Heart left ventricle (tissue), 16 donors: Measurements from ENCODE around the gene ELANE. TPM values are rescaled to one million over a fixed set of nuclear protein-coding genes. Genes with fewer than 3 reads are reported as not detected.

Experiments
- ATAC-seq, 4 donors: fragments of 200-7000 bp; cut with Tn5 transposase; one replicate each; pipeline ENCODE4 v1.9.1; 2020 to 2022; ENCODE audit warnings: moderate library complexity in 4 of 4, mild to moderate bottlenecking in 3 of 4, moderate number of reproducible peaks in 1 of 4
- DNase-seq, 5 donors: peaks; one replicate each; pipeline ENCODE4 v3.0.0-alpha.2; 2020
- H3K27ac ChIP-seq, 12 donors: fragments of 200-600 bp; sonication (generic) in 4 of 12; one replicate each; pipeline versions ENCODE4 v1.5.0 to v1.8.0; 2016 to 2022; ENCODE audit warnings: mild to moderate bottlenecking in 2 of 12
- H3K27me3 ChIP-seq, 9 donors: fragments of 200-600 bp; sonication (generic) in 2 of 9; one replicate each; pipeline versions ENCODE4 v1.5.1 to v1.8.0; 2016 to 2022; ENCODE audit warnings: mild to moderate bottlenecking in 3 of 9
- H3K36me3 ChIP-seq, 9 donors: fragments of 200-600 bp; sonication (generic) in 2 of 9; one replicate each; pipeline versions ENCODE4 v1.5.0 to v1.8.0; 2018 to 2022; ENCODE audit warnings: mild to moderate bottlenecking in 2 of 9
- H3K4me1 ChIP-seq, 12 donors: fragments of 200-600 bp; sonication (generic) in 4 of 12; one replicate each; pipeline versions ENCODE4 v1.5.0 to v1.8.0; 2016 to 2022; ENCODE audit warnings: mild to moderate bottlenecking in 3 of 12
- H3K4me3 ChIP-seq, 12 donors: fragments of 200-600 bp; sonication (generic) in 4 of 12; one replicate each; pipeline versions ENCODE4 v1.5.0 to v1.8.0; 2017 to 2022; ENCODE audit warnings: mild to moderate bottlenecking in 9 of 12, moderate library complexity in 4 of 12
- H3K9me3 ChIP-seq, 12 donors: fragments of 200-600 bp; sonication (generic) in 4 of 12; one replicate each; pipeline versions ENCODE4 v1.5.0 to v1.8.0; 2016 to 2022; ENCODE audit warnings: mild to moderate bottlenecking in 1 of 12
- POLR2A ChIP-seq, 2 donors: fragments of 450-650 bp; IDR thresholded peaks; one replicate each; pipeline ENCODE4 v1.6.1; 2017; ENCODE audit warnings: antibody characterized with exemption in 2 of 2, mild to moderate bottlenecking in 2 of 2, moderate library complexity in 2 of 2
- WGBS, 4 donors: extraction: QIAGEN DNeasy Blood & Tissue Kit in 2 of 4; methylation state at CpG; one replicate each; pipeline versions ENCODE4 v1.1.5 to v1.1.7; 2013 to 2018; 5-methylcytosine and 5-hydroxymethylcytosine counted together
- intact Hi-C, 10 donors: fragments of 100-400 bp; cut with DNase I; formaldehyde crosslinking; loops; one replicate each; pipeline versions ENCODE4 v1.11.1 to v1.14.2; 2022
- polyA plus RNA-seq, 2 donors: library from polyadenylated mRNA; stranded (reverse); fragments of 200-250 nt; gene quantifications; one replicate each; pipeline ENCODE4 v1.2.3, GENCODE V29; 2013
- total RNA-seq, 9 donors: library from RNA; depleted of rRNA in 2 of 9; stranded (reverse); fragments of >200 nt in 2 of 9; fragmentation: NEBNext Ultra II Directional in 3 of 9; extraction: Animal tissue kit (Norgen Biotek cat#: 25700) in 3 of 9; gene quantifications; one replicate each; pipeline versions ENCODE4 v1.1.0 to v1.2.4, GENCODE V29; 2016 to 2023
- TF ChIP-seq, protein P1 (sequence below), 12 donors: fragments of 200-600 bp; sonication (generic) in 4 of 12; IDR thresholded peaks; one replicate each; pipeline versions ENCODE4 v1.5.0 to v1.8.0; 2018 to 2022; ENCODE audit warnings: antibody characterized with exemption in 12 of 12, mild to moderate bottlenecking in 5 of 12
- donor health status: ischemic (EF 13 %, LVEDD 7.1; RV severe dilation, severe dysfunction).
- donor health status: healthy with polysubstance abuse.
- donor health status: DM: no; HTN: yes; CAD: no.
- donor health status: DM: no; HTN: no; CAD: no.
- donor health status: ischemic (EF 25% LVEDD 6.9; RV normal size, moderate dysfunction).
- donor health status: ischemic (EF 25% LVEDD 5.7; RV mildly dilated, moderate dysfunction).
- donor health status: healthy.
- donor health status: DM: yes; HTN: yes; CAD: no.
- donor health status: ischemic (EF 35%, LVEDD 5.7; RV mildly dilated, moderate dysfunction).
- donor health status: nonischemic (EF 11% LVEDD 7.7; RV severe dilation, severe dysfunction).
- donor health status: DM: yes; HTN: yes; CAD: no.
- donor health status: PGD.
- donor health status: ischemic (EF 29% LVEDD 5.4; RV normal size, mild dysfunction).
- donor health status: nonischemic (EF 23%, LVEDD 6.1; RV moderate dilation, normal function).

Gene ELANE
- total and polyA plus RNA-seq, 11 donors, result 0.42 to 1.8 (median 1.2) TPM; not detected in 5

DNA sequence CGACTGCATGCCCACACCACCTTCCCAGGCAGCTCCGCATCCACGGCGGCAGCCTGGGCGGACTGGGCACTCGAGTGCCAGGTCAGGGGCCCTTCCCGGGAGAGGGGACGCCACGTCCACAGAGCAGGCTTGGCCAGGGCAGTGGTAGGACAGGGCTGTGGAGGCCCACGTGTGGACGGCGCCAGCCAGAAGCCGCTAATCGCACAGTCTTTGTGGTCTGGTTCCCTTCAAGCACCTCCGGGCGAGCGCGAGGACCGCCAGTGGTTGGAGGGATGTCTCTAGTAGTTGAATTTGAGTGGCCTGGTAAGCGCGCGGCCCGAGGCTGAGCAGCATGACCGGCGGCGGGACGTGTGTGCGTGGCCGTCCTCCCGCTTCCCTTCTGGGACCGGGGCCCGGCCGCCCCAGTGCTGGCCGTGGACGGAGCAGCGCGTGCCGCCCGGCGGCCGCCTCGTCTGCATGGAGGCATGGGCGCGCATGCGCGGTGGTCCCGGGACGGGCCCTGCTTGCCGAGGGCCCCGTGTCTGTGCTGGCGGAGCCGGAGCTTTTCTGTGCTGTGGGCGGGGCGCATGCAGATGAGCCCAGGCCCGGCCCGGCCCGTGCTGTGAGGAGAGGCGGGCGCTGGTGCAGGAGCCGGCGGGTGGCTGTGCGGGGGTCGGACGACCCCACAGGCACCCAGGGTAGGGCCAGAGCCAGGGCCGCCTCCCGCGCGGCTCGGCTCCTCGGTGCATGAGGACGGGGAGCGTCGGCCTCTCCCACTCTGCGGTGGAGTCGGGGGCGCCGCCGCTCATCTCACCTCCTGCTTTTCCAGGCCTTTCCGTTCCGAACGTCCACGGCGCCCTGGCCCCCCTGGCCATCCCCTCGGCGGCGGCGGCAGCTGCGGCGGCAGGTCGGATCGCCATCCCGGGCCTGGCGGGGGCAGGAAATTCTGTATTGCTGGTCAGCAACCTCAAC is 46.2 kb upstream of the ELANE start:
- WGBS, 4 donors, result 89 to 90% (median 89%) methylated on average over 46 to 93 of the region's 93 CpGs
- Histone ChIP-seq H3K27me3 (no peaks in the 10 kb centered on the region), H3K4me1 (peaks cover 15 to 48% (median 35%) of the 10 kb centered on the region in 12 donors), H3K27ac (no peak overlapping the region), H3K4me3 (no peak overlapping the region), H3K9me3 (no peaks in the 10 kb centered on the region), H3K36me3 (peaks cover 15 to 98% (median 75%) of the 10 kb centered on the region in 9 donors)
- intact Hi-C loops, result no loop called here
- no peak for ATAC-seq
- TF ChIP-seq, protein P1, sequence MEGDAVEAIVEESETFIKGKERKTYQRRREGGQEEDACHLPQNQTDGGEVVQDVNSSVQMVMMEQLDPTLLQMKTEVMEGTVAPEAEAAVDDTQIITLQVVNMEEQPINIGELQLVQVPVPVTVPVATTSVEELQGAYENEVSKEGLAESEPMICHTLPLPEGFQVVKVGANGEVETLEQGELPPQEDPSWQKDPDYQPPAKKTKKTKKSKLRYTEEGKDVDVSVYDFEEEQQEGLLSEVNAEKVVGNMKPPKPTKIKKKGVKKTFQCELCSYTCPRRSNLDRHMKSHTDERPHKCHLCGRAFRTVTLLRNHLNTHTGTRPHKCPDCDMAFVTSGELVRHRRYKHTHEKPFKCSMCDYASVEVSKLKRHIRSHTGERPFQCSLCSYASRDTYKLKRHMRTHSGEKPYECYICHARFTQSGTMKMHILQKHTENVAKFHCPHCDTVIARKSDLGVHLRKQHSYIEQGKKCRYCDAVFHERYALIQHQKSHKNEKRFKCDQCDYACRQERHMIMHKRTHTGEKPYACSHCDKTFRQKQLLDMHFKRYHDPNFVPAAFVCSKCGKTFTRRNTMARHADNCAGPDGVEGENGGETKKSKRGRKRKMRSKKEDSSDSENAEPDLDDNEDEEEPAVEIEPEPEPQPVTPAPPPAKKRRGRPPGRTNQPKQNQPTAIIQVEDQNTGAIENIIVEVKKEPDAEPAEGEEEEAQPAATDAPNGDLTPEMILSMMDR (IDR thresholded peaks at IDR 0.05), result no peak
- TF ChIP-seq POLR2A (IDR thresholded peaks at IDR 0.05), result no peak
- peak in 1 of 5 donors; percentile 19 for DNase-seq

DNA sequence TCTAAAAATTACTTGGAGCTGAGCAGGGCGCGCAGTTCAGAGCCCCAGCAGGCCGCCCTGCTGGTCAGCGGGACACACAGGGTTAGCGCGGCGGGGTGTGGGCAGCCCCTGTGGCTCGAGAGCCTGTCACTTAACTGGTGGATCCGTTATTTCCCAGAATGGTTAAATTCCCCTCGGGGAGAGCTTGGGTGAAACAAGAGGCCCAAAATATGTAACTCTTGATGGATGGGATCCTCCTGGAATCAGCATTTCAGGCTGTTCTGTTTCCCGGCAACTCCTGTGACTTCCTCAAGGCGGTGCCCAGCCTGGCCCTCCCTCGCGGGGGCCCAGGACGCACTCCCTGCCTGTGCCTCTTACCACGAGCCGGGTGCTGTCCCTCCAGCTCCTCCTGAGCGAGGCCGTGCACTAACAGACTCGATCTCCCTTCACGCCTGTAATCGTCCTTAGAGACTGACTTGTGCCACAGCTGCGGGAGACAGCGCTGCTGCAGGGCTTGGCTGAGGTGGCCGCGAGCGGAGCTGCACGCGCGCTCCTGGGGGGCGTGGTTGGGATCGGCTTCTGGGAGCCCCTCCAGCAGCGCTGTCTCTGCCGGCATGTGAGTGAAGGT is 45.2 kb upstream of the ELANE start:
- Histone ChIP-seq H3K36me3 (peaks cover 15 to 98% (median 85%) of the 10 kb centered on the region in 9 donors), H3K4me1 (peaks cover 8 to 38% (median 25%) of the 10 kb centered on the region in 12 donors), H3K4me3 (no peak overlapping the region), H3K27me3 (no peaks in the 10 kb centered on the region), H3K27ac (no peak overlapping the region), H3K9me3 (no peaks in the 10 kb centered on the region)
- WGBS, 4 donors, result 84 to 89% (median 86%) methylated on average over 32 to 34 of the region's 34 CpGs
- peak in 1 of 5 donors; percentile 17 for DNase-seq
- TF ChIP-seq POLR2A (IDR thresholded peaks at IDR 0.05), result no peak
- TF ChIP-seq, protein P1 (IDR thresholded peaks at IDR 0.05), result no peak
- intact Hi-C loops, result no loop called here
- ATAC-seq, result no peak

DNA sequence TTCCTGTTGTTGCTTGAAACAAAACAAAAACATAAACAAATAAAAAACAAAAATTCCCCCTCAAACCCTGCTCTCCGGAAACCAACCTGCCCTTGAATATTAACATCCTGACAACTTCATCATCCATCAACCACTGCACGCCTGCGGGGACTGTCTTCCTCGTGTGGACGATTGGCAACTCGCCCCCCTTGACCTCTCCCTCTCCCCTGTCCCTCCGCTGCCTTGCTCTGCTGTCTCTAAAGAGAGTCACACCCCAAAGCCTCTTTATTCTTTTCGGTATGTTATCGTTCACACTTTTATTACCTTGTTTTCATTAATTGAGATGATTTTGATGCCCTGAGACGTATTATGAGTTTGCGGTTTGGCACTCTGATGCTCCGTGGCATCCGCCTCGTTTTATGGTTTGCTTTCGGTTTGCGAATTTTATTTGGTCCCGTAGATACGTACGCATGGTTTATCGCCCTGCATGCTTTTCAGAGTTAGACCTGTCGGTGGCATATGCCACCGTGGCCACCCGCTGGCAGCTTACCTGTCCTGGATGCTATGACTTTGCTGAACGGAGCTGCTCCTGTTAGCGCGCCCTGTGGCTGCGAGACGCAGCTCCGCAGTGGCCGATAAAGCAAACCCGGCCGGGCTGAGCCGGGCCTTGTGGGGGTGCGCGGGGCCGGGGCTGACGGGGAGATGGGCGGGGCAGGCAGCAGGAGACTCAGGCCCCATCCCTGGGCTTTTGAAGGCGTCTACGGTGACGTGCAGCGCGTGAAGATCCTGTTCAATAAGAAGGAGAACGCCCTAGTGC is 44.3 kb upstream of the ELANE start:
- TF ChIP-seq, protein P1 (IDR thresholded peaks at IDR 0.05), result no peak
- TF ChIP-seq POLR2A (IDR thresholded peaks at IDR 0.05), result no peak
- Histone ChIP-seq H3K36me3 (peaks cover 15 to 95% (median 91%) of the 10 kb centered on the region in 9 donors), H3K9me3 (no peaks in the 10 kb centered on the region), H3K27me3 (no peaks in the 10 kb centered on the region), H3K4me3 (no peak overlapping the region), H3K27ac (no peak overlapping the region), H3K4me1 (peaks cover 2 to 29% (median 16%) of the 10 kb centered on the region in 12 donors)
- intact Hi-C loops, result no loop called here
- ATAC-seq (no peak), DNase-seq (peak in 1 of 5 donors; percentile 17)
- 90 to 91% (median 91%) methylated on average over 32 to 44 of the region's 44 CpGs for WGBS, 4 donors
